ENCODE results near the gene LINC01488. TPM values are rescaled to one million over a fixed set of nuclear protein-coding genes. Genes with fewer than 3 reads are reported as not detected.
A peak's percentile ranks its signal among the peaks of the same experiment; 100 is the strongest.

The LINC01488 gene
- total and polyA plus RNA-seq, 9 of the 15 experiments (the other 6 are each of a cell fraction or from before 2014, with no cell fraction given): not detected

DNA sequence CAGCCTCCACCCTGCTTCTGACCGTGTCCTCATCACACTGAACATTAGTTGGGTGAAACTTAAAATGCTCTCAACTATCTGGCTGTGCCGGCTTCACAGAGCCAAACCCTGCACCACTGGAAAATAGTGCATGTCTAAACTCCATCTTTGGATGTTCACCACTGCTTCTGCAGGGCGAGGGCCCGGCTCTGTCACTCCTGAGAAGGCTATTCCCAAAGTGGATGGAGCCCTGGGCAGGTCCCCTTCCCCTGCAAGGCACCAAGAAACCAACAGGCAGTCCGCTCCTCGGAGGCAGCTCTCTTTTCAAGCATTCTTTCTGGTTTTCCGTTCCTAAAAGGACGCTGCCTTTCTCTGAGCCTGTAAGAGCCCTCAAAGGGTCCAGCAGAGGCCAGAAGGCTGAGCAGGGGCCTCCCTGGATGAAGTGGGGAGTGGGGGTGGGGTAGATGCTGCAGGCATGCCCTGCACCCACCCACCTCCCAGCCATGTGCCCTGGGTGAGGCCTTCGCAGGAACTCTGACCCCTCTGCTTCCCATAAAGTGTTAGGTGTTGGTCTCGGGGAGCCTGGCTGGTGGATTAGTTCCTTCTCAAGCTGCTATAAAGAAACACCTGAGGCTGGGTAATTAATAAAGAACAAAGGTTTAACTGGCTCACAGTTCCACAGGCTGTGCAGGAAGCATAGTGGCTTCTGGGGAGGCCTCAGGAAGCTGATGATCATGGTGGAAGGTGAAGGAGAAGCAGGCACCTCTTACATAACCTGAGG, 23.3 kb downstream of the LINC01488 start (continued):
- TF ChIP-seq, protein P1, sequence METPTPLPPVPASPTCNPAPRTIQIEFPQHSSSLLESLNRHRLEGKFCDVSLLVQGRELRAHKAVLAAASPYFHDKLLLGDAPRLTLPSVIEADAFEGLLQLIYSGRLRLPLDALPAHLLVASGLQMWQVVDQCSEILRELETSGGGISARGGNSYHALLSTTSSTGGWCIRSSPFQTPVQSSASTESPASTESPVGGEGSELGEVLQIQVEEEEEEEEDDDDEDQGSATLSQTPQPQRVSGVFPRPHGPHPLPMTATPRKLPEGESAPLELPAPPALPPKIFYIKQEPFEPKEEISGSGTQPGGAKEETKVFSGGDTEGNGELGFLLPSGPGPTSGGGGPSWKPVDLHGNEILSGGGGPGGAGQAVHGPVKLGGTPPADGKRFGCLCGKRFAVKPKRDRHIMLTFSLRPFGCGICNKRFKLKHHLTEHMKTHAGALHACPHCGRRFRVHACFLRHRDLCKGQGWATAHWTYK (CRISPR knock-in tag; IDR thresholded peaks at IDR 0.05): no peak
- TF ChIP-seq ZNF431 (CRISPR knock-in tag; IDR thresholded peaks at IDR 0.05) (no peak), ZBTB1 (CRISPR knock-in tag; IDR thresholded peaks at IDR 0.05; ENCODE audit: borderline replicate concordance, low read depth) (no peak)

DNA sequence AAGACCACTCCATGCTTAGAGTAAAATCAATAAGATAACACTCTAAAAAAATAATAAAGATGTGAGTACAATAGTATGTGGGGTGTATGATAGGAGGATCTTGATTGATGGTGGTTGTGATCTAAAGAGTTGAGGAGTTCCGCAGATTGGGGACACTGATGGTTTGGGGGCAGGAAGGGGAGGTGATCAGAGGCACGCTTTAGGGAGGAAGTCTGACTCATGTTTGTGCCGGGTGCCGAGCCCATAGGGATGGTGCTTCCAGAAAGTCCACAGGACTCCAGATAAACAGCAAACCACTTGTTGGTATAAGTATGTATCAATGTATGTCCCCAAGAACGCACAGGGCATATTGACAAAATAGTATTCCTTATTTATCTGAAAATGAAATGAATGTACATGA, 27.5 kb downstream of the LINC01488 start:
- CTCF ChIA-PET (ENCODE audit: low intra/inter-chr PET ratio): no interaction called here
- BruUV-seq (replicated peaks): no TSS peak
- Histone ChIP-seq H3K36me3 (ENCODE audit: control insufficient read depth, insufficient read depth, low read length) (no peaks in the 10 kb centered on the region), H3K4me2 (ENCODE audit: insufficient read depth, low read length) (no peak overlapping the region), H3K27ac (ENCODE audit: extremely low read depth, low read depth, low read length) (no peak overlapping the region), H3K4me1 (replicated peaks in 1 of 2; ENCODE audit: control insufficient read depth in 2 of 2, insufficient read depth in 2 of 2, low read length in 2 of 2) (peaks cover 0 to 5% of the 10 kb centered on the region in 2 experiments; a peak in 3 of 5 replicates), H3K27me3 (ENCODE audit: control insufficient read depth in 2 of 2, insufficient read depth in 2 of 2, low read length in 2 of 2) (peaks cover 59 to 78% of the 10 kb centered on the region in 2 experiments), H3K9ac (ENCODE audit: insufficient read depth in 1 of 2, low read depth in 2 of 2, low read length in 2 of 2) (no peak overlapping the region), H2AFZ (ENCODE audit: low read depth, low read length) (no peak overlapping the region), H3K9me1 (ENCODE audit: control insufficient read depth, insufficient read depth, low read length) (no peaks in the 10 kb centered on the region), H3K79me2 (ENCODE audit: control insufficient read depth, insufficient read depth, low read length) (no peaks in the 10 kb centered on the region), H4K20me1 (replicated peaks; ENCODE audit: control insufficient read depth, insufficient read depth, low read length) (no peaks in the 10 kb centered on the region), H3K4me3 (no peak overlapping the region), H3K9me3 (replicated peaks; ENCODE audit: control insufficient read depth, insufficient read depth, low read depth, low read length) (no peaks in the 10 kb centered on the region)
- DNase-seq (ENCODE audit: extremely low read depth in 1 of 4, low spot score in 3 of 4) (no peak), ATAC-seq (no peak), FAIRE-seq (no peak)
- intact Hi-C loops (cut with micrococcal nuclease): no loop called here
- WGBS (ENCODE audit: insufficient coverage, low coverage, missing lambda C conversion rate): 1% methylated on average over 5 of the region's 5 CpGs
- POLR2A ChIA-PET: no interaction called here
- 0 out of 2 replicates have a peak, but pooled peaks have one; percentile 7 for TF ChIP-seq SPI1 (IDR thresholded peaks at IDR 0.05; ENCODE audit: borderline replicate concordance, low read depth, low read length)
- TF ChIP-seq GABPA (tag; conservative IDR thresholded peaks at IDR 0.05; ENCODE audit: low read depth): peak; percentile 37; the same call in 1 of the 2 replicates
- TF ChIP-seq BHLHE40 (IDR thresholded peaks at IDR 0.05; ENCODE audit: low read length): peak; percentile 49; the same call in 1 of the 2 replicates
- no peak for TF ChIP-seq ZNF780A (CRISPR knock-in tag; IDR thresholded peaks at IDR 0.05)
- in situ Hi-C loops (cut with MboI): no loop called here

All from K562 (cell line).